ENCODE data around the gene ZFAND3. TPM values are rescaled to one million over a fixed set of nuclear protein-coding genes. Genes with fewer than 3 reads are reported as not detected.
A peak's percentile ranks its signal among the peaks of the same experiment; 100 is the strongest.
"Not testable (repeated sequence)": the region's sequence is repeated elsewhere in the genome, so short reads cannot be mapped to it uniquely, and the experiment has no call there.

The ZFAND3 gene
- total RNA-seq, 1 experiment from 2014 or later, result 26.2 TPM

DNA sequence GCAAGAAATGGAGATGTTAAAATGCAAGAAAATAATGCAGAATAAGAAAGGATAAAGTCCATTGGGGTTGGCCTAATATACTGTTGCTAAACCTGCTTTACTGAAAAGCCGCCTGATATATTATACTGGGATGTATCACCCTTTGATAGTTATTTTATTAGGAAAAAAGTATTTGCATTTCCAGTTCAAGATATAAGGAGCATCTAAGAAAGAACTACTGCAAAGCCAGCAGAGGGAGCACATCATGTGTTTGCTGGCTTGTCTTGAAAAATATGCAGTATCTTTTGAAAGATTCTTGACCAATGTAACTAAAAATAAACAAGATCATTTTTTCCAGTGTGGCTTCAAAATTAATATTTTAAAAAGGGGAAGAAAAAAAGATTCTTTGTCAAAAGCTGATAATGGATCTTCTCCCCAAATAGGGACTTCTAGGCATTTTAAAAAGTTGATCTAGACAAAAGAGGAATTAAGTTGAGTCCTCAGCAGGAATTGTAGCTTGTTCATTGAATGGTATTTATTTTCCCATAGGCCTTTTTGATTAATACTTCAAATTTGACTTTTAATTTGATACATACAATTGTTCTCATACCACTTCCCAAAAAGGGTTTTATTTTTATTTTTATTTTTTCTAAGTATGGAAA lies 214.9 kb downstream of the ZFAND3 start:
- H3K36me3 ChIP-seq, result no peaks in the 10 kb centered on the region; the same call in none of the 2 replicates
- H3K27me3 ChIP-seq, result no peaks in the 10 kb centered on the region
- peaks cover 5% of the 10 kb centered on the region; the same call in 1 of the 2 replicates for H3K9me3 ChIP-seq
- H3K4me3 ChIP-seq, result no peak overlapping the region
- DNase-seq, result no peak

GRCh38 chr6:38035478-38035877 lies 216.0 kb downstream of the ZFAND3 start:
- Histone ChIP-seq H3K36me3 (no peaks in the 10 kb centered on the region; the same call in 1 of the 2 replicates), H3K9me3 (peaks cover under 1% of the 10 kb centered on the region; the same call in 1 of the 2 replicates), H3K27me3 (no peaks in the 10 kb centered on the region), H3K4me3 (no peak overlapping the region)
- no peak for DNase-seq

DNA sequence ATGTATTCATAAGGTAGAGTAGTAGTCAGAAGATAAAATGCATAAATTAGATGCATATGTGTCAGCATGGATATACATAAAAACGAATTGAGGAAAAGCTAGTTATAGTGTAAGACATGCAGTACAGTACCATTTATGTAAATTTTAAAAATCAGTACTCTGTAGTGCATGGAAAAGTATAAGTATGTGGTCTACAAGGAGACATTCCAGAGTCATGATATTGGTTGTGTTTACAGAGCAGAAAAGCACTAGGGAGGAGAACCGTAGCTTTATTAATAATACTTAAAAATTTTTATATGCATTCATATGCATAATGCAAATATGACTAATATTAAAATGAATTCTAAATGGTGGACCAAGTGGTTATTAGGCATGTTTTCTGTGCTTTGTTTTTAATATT lies 220.0 kb downstream of the ZFAND3 start:
- Histone ChIP-seq H3K4me3 (no peak overlapping the region), H3K9me3 (no peaks in the 10 kb centered on the region), H3K27me3 (no peaks in the 10 kb centered on the region), H3K36me3 (no peaks in the 10 kb centered on the region)
- no peak for DNase-seq

- H3K27me3 ChIP-seq, result no peaks in the 10 kb centered on the region
- H3K4me3 ChIP-seq, result no peak overlapping the region
- no peak for DNase-seq
- H3K36me3 ChIP-seq, result no peaks in the 10 kb centered on the region
- H3K9me3 ChIP-seq, result no peaks in the 10 kb centered on the region
Observed at GRCh38 chr6:38040254-38040653, 220.7 kb downstream of the ZFAND3 start.

DNA sequence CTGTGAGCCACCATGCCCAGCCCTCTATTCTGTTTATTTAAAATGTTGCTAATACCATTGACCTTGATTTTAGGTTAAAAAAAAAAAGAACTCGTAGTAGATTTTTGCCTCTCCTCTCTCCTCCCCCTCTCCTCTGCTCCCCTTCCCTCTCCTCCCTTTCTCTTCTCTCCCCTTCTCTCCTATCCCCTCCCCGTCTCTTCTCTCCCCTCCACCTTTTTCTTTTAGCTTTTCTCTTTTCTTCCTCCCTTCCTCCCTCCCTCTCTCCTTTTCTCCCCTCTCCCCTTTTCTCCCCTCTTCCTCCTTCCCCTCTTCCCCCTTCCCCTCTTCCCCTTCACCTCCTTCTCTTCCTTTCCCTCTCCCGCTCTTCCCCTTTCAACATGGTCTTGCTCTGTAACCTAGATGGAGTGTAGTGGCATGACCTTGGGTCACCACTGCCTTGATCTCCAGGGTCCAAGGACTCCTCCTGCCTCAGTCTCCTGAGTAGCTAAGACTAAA lies 223.8 kb downstream of the ZFAND3 start:
- Histone ChIP-seq H3K27me3 (no peaks in the 10 kb centered on the region), H3K36me3 (no peaks in the 10 kb centered on the region), H3K4me3 (no peak overlapping the region), H3K9me3 (no peaks in the 10 kb centered on the region)
- no peak for DNase-seq

DNA sequence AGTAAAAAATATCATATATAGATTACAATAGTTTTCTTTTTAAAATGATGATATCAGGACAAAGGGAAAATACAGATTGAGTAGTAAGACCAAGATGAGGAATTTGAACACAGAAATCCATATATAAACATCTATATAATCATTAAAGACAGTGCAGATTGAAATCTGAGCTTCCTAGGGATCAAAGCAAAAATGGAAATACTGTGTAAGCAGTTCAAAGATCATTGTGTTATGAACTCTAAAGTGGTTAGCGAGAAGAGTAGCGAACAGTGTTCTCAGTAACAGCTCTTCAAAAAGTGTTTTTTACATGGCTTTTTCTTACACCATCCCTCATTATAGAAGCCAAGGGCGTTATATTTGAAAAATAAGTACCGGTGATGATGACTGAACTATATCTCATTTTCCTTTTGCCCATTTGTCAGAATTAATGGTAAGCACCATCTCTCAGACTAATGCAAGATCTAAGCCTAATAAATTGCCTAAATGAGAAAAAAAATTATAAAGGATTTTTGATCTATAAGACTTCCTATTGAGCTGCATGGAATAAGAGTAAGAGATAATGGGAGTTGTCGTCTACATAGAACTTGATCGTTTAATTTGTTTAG lies 226.3 kb downstream of the ZFAND3 start:
- H3K27me3 ChIP-seq, result no peaks in the 10 kb centered on the region
- DNase-seq, result no peak
- no peaks in the 10 kb centered on the region; the same call in 1 of the 2 replicates for H3K9me3 ChIP-seq
- no peak overlapping the region for H3K4me3 ChIP-seq
- no peaks in the 10 kb centered on the region for H3K36me3 ChIP-seq

DNA sequence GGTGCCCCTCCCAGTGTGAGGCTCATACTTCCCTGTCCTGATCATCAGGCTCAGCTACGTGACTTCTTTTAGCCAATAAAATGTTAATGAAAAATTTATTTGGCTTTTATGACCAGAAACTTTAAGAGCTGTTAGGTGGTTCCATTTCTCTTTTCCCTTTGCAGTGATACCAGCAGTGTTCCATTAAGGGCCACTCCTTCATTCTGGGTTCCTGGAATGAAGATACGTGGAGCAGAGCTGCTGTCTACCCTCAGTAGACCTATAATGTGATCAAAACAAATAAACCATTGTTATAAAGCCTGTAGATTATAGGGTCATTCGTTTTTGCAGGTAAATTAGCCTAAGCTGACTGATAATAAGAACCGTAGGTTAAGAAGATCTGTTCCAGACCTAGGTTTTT lies 228.0 kb downstream of the ZFAND3 start:
- no peaks in the 10 kb centered on the region for H3K27me3 ChIP-seq
- H3K4me3 ChIP-seq, result no peak overlapping the region
- no peak for DNase-seq
- H3K36me3 ChIP-seq, result no peaks in the 10 kb centered on the region
- H3K9me3 ChIP-seq, result no peaks in the 10 kb centered on the region; the same call in 1 of the 2 replicates

DNA sequence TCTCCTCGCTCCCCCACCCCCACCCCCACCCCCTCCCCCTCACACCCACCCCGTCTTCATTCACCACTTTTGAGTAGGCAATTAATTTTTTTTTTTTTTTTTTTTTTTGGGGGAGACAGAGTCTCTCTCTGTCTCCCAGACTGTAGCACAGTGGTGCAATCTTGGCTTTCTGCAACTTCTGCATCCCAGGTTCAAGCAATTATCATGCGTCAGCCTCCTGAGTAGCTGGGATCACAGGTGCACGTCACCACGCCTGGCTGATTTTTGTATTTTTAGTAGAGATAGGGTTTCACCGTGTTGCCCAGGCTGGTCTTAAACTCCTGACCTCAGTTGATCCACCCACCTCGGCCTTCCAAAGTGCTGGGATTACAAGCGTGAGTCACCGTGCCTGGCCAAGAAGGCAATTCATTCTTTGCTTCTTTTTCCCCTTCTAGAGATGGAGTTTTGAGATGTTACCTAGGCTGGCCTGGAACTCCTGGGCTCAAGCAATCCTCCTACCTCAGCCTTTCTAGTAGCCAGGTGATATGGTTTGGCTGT lies 230.4 kb downstream of the ZFAND3 start:
- H3K4me3 ChIP-seq, H3K36me3 ChIP-seq, H3K9me3 ChIP-seq, H3K27me3 ChIP-seq: not testable (repeated sequence)
- peak; percentile 76 for DNase-seq

GRCh38 chr6:38051819-38052434 lies 232.4 kb downstream of the ZFAND3 start:
- Histone ChIP-seq H3K27me3 (no peaks in the 10 kb centered on the region), H3K9me3 (no peaks in the 10 kb centered on the region; the same call in 1 of the 2 replicates), H3K36me3 (no peaks in the 10 kb centered on the region), H3K4me3 (no peak overlapping the region)
- no peak for DNase-seq

GRCh38 chr6:38054527-38055202 lies 235.1 kb downstream of the ZFAND3 start:
- DNase-seq, result no peak
- Histone ChIP-seq H3K27me3 (no peaks in the 10 kb centered on the region), H3K9me3 (no peaks in the 10 kb centered on the region), H3K4me3 (no peak overlapping the region), H3K36me3 (no peaks in the 10 kb centered on the region; the same call in 1 of the 2 replicates)

- Histone ChIP-seq H3K36me3 (no peaks in the 10 kb centered on the region; the same call in 1 of the 2 replicates), H3K4me3 (no peak overlapping the region)
- DNase-seq, result no peak
Observed at GRCh38 chr6:38055203-38055589, 235.7 kb downstream of the ZFAND3 start.

DNA sequence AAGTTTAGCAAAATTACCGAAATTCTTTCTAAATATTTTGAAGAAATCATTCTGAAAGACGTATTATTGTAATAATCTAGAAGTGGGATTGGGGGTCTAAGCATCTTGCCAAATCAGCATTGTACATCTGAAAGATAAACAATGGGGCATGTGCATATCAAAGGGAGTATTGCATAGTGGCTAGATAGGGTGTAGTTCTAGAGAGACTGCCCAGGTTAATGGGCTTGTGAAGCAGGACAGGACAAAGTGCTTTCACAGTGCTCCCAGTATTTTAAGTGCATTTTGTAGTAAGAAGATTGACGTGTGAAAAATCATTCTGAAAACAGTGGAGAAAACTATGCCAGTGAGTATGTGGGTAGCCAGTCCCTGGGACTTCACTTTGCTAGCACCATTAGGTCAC lies 236.8 kb downstream of the ZFAND3 start:
- no peak for DNase-seq
- H3K27me3 ChIP-seq, result no peaks in the 10 kb centered on the region
- no peaks in the 10 kb centered on the region for H3K9me3 ChIP-seq
- H3K36me3 ChIP-seq, result peaks cover 5% of the 10 kb centered on the region
- no peak overlapping the region for H3K4me3 ChIP-seq

More at GRCh38 chr6:38055203-38055589, 235.7 kb downstream of the ZFAND3 start:
- Histone ChIP-seq H3K9me3 (no peaks in the 10 kb centered on the region), H3K27me3 (no peaks in the 10 kb centered on the region)

DNA sequence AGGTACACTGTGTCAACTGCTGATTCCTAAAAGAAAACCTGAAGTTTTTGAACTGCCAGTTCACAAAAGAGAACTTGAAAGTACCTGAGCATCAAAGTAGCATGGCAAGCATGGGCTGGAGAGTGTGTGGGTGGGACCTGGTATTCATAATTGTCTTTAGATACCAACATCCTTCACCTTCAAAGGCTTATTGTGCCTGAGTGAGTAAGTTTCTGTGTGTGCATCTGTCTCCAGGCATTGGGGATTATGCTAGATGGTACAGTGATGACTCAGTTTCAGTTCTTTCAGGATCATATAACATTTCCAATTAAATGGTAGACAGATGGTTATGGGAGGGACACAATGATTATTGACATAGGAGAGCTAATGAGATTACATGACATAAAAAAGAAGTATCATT lies 238.5 kb downstream of the ZFAND3 start:
- Histone ChIP-seq H3K4me3 (no peak overlapping the region), H3K27me3 (no peaks in the 10 kb centered on the region), H3K36me3 (peaks cover 21% of the 10 kb centered on the region), H3K9me3 (no peaks in the 10 kb centered on the region)
- peak; percentile 6 for DNase-seq

GRCh38 chr6:38062066-38062465 lies 242.5 kb downstream of the ZFAND3 start:
- no peak for DNase-seq
- no peaks in the 10 kb centered on the region for H3K9me3 ChIP-seq
- no peak overlapping the region for H3K4me3 ChIP-seq
- peaks cover 40% of the 10 kb centered on the region for H3K36me3 ChIP-seq
- H3K27me3 ChIP-seq, result no peaks in the 10 kb centered on the region

GRCh38 chr6:38063973-38064372 lies 244.4 kb downstream of the ZFAND3 start:
- H3K4me3 ChIP-seq, result no peak overlapping the region
- peaks cover 45% of the 10 kb centered on the region for H3K36me3 ChIP-seq
- no peaks in the 10 kb centered on the region for H3K27me3 ChIP-seq
- no peak for DNase-seq
- no peaks in the 10 kb centered on the region for H3K9me3 ChIP-seq

DNA sequence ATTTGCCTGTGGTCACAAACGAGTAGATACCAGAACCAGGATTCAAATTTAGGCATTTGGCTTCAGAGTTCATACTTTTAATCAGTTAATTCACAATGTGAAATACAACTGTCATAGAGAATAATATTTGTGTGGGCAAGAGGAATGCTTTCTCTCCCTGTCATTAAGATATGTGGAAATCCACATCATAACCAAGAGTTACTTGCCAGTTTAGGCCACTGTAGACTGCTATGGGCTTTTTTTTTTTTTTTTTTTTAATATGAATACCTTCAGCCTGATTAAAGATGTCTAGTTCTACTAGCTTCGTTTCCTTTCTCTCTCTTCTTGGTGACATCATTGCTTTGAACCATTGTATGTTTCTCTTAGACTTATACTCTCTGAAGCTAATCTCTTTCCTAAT lies 244.9 kb downstream of the ZFAND3 start:
- no peak for DNase-seq
- Histone ChIP-seq H3K9me3 (no peaks in the 10 kb centered on the region), H3K27me3 (no peaks in the 10 kb centered on the region), H3K4me3 (no peak overlapping the region), H3K36me3 (peaks cover 45% of the 10 kb centered on the region)

All from MG63 (cell line).